Tongue (tissue), 2 donors: ENCODE measurements around the gene UCK1. TPM values are rescaled to one million over a fixed set of nuclear protein-coding genes. Genes with fewer than 3 reads are reported as not detected.
A peak's percentile ranks its signal among the peaks of the same experiment; 100 is the strongest.
"Not testable (repeated sequence)": the region's sequence is repeated elsewhere in the genome, so short reads cannot be mapped to it uniquely, and the experiment has no call there.

Source experiments
- DNase-seq: peaks from one replicate; pipeline ENCODE4 v3.0.0-alpha.2; 2015
- total RNA-seq: library from RNA; depleted of rRNA; stranded (reverse); fragments of >200 nt; gene quantifications from one replicate; pipeline ENCODE4 v1.2.3, GENCODE V29; 2014

UCK1 gene
- total RNA-seq, 1 donor from 2014 or later: 19.6 TPM

- DNase-seq: no peak
Observed at GRCh38 chr9:131554087-131554842, 23.2 kb upstream of the UCK1 start.

- no peak for DNase-seq
Observed at GRCh38 chr9:131552030-131552429, 21.0 kb upstream of the UCK1 start.

DNA sequence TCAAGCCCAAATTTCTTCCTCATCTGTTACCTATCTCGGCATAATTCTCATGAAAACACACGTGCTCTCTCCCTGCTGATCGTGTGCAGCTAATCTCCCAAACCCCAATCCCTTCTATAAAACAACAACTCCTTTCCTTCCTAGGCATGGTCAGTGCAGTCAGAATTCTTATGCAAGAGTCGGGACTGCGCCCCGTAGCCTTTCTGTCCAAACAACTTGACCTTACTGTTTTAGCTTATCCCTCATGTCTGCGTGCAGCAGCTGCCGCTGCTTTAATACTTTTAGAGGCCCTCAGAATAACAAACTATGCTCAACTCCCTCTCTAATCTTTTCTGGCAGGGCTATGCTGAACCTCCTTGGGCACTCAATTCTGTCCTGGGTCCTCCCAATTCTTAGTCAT, 19.4 kb upstream of the UCK1 start:
- DNase-seq: not testable (repeated sequence)

DNA sequence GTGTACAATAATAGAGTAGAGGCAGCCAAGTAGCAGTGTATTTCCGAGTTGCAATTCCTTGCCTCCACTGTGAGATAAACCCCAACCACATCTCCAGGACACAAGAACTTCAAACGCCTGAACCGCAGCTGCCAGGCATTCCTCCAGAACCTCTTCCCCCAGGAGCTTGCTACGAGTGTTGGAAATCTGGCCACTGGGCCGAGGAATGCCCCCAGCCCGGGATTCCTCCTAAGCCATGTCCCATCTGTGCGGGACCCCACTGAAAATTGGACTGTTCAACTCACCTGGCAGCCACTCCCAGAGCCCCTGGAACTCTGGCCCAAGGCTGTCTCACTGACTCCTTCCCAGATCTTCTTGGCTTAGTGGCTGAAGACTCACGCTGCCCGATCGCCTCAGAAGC, 18.1 kb upstream of the UCK1 start:
- DNase-seq: not testable (repeated sequence)

DNA sequence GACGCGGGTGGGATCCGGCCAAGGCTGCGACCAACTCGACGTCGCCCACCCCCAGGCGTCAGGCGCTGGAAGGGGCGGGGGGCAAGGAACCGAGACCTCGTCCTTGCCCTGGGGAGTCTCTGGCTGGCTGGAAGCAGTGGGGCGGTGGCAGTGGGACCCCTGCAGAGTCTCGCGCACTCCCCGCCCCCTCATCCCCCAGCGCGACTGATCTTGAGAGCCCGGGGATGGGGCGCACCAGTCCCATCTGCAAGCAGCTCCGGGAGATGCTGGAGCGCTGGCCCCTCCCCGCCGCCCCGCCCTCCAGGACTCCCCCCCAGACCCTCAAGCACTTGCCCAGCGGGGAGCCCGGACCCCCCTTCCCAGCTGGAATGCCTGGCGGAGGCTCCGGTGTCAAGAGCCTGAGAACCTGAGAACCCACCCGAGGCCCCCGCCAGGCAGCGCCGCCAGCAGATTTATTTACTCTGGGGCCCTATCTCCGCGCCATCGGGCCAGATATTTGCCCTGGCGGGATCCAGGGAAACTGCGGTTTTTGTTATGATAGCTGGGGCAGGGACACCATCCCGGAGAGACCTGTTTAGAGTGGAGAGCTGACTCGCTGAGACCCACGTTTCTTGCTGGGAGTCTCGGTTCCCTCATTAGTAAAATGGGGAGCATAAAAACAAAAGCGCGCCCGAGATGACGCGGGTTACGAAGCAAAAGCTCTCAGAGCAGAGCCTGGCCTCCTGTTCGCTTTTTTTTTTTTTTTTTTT, 15.4 kb upstream of the UCK1 start:
- peak; percentile 71 for DNase-seq

- DNase-seq: no peak
Observed at GRCh38 chr9:131545786-131546335, 14.8 kb upstream of the UCK1 start.

GRCh38 chr9:131545003-131545785, 14.1 kb upstream of the UCK1 start, which contains the start of gene PRRT1B:
Gene PRRT1B, plus strand, starts transcription at chr9:131545523. Its CDS starts 93 bp downstream, at chr9:131545616.
- DNase-seq: peak; percentile 13

DNA sequence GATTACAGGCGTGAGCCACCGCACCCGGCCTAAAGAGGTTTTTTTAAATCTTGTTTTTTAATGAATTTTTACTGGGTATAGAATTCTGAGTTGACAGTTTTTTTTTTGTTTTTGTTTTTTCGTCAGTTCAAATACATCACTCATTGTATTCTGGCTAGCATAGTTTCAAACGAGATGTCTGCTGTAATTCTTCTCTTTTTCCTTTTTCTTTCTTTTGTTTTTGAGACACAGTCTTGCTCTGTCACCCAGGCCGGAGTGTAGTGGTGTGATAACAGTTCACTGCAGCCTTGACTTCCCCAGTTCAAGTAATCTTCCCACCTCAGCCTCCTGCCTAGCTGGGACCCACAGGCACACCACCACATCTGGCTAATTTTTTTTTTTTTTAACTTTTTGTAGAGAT, 12.1 kb upstream of the UCK1 start:
- DNase-seq: no peak

- DNase-seq: no peak
Observed at GRCh38 chr9:131539223-131539923, 8.3 kb upstream of the UCK1 start.

DNA sequence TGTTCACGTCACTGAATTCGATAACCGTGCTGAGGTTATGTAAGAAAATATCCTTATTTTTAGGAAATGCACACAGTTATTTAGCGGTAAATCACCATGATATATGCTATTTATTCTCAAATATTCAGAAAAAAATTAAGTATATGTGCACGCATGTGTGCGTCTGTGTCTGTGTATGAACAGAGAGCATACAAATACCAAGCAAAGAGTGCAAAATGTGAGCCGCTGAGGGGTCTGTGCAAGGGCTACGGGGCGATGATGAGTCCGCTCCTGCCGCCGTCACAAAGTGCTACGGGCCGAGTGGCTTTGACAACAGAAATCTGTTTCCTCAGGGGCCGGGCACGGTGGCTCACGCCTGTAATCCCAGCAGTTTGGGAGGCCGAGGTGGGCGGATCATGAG, 6.9 kb upstream of the UCK1 start:
- no peak for DNase-seq

- DNase-seq: no peak
Observed at GRCh38 chr9:131534721-131535237, 3.7 kb upstream of the UCK1 start.

- peak; percentile 32 for DNase-seq
Observed at GRCh38 chr9:131530546-131530919, 530 bp downstream of the UCK1 start.

DNA sequence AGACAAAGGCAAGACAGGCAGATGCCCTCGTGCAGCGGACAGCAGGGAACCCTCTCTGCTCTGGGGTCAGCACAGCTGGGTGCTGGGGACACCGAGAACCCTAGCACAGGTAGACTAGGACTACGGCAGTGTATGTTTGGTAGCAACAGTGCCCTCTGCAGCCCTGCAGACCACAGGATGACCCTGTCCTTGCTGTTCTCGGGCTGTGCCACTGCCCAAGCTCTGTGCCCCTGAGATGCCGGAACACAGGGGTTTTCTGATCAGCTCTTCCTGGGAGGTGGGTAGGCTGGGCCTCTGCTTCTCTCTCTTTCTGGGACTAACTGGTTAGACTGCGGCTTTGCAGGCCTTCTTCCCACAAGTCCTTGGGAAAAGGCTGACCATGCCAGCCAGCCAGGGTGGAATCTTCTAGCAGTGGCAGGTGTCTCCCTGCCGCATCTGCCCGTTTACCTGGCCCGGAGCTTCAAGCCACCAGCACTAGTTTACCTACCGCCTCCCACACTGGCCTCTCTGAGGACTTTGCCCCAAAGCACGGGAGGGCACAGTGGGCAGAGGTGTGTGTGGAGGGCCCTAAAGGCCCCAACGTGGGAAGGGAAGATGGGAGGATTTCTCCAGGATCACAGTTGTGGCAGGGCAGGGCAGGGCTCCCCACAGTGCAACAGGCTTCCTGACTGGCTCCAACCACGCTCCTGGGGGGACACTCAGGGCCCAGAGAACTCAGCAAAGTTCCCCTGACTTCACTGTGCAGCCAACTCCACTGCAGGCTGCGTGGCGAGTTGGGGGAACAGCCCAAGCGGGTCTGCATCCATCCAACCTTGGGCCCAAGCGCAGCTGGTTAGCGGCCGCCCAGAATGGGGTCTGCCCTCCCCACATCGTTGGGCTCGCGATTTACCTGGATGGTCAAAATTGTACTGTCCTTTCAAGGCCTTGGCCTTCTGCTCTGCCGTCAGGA, 1.2 kb downstream of the UCK1 start:
- no peak for DNase-seq

DNA sequence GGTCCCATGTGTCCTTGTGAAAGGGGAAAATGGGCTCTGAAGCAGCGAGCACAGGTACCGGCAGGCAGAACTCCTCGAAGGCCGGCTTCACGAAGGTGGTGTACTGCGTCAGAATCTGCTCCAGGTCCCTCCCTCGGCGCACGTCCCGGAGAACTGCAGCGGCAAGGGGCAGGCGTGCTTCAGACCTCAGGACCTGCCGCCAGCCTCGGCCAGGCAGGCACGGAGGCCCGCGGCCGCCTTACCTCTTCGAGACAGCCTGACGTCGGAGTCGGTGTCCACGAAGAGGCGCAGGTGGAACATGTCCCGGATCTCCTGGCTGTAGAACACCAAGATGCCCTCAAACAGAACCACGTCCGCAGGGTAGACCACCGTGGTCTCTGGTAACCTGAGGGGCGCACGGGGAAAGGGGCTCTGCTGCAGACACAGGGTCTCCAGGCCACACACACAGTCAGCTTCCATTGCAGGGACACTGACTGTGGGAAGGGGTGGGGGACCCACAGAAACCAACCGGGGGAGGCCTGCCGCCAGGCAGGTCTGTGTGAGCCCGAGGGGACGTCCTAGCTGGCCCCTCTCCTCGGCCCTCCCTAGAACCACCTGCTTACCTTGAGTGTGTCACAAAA, 2.1 kb downstream of the UCK1 start:
- no peak for DNase-seq

DNA sequence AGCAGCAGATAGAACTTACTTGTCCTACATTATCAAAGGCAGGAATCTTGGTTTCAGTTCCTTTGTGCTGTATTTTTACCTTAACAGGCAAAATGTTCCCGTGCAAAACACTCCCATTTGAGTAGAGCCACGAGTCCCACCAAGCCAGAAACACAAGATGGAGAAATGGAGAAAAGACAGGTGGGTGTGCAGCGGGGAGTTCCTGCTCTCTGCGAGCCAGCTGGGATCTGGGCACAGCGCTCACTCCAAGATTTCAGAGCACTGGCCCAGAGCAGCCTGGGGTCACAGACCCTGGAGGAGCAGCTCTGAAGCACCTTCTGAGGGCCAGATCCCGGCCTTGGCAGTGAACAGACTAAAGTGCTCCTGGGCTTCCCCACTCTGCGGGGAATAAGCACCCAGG, 2.9 kb downstream of the UCK1 start:
- DNase-seq: no peak

DNA sequence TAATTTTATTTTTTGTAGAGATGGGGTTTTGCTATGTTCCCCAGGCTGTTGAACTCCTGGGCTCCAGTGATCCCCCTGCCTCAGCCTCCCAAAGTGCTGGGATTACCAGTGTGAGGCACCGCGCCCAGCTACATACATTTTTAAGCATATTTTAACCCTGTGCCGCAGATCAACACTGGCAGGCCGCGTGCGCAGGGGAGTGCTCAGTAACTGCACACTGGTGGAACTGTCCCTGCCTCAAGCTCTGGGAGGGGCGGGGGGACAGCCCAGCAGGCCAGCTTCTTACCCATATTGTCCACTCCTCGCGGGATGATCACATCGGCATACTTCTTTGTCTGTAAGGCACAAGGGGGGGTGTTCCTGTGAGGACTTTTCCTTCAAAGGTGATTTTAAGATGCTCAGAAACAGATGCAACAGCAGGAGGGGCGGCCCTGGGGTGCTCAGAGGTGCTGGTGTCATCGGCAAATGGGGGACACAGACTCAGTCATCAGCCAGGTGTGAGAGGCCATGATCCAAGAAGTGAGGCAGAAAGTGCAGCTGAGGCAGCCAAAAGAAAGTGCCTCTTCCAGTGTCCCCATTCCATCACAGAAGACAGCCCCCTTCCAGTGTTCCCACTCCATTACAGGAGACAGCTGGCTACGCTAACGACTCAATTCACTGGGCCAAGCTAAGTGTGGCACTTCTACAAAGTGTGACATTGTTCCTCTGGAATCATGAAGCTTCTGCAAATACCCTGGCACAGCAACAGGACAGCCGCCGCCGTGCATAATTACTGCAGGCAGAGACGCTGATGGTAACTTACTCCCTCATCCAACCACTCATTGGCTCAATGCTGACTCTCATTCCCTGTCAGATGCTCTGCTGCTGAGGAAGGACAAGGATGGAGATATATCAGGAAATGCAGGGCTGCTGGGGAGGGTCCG, 5.2 kb downstream of the UCK1 start:
- DNase-seq: peak; percentile 22

DNA sequence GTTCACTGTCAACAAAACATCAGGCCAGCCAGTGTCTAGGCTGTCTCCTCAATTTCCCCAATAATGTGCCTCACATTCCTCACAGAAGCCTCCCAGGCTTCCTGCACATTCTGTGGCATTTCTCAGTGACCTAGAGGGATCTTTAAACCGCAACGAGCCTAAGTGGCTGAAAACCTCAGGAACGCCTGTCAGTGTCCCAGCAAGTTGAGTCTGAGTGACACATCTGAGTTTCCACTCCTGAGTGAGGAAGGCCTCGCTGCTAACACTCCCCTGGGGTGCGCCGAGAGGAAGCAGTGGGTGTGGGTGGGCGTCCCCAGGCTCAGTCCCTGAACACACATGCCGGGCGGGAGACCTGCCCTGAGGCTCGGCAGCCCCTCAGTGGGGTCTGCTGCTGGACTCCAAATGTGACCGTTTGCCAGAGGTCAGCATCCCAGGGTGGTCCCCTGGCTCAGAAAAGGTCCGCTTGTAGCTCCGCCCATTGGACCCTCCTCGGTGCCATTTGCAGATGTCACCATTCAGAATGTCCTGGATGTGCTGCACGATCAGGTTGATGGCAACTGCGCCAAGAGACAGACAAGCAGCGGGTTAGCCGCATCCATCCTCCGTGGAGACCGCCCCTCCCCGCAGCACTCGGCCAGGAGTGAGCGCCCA, 6.3 kb downstream of the UCK1 start:
- no peak for DNase-seq
